ENCODE measurements around the gene CHST11. TPM values are rescaled to one million over a fixed set of nuclear protein-coding genes. Genes with fewer than 3 reads are reported as not detected.

The CHST11 gene
- total RNA-seq, 1 experiment from 2014 or later: 6.7 TPM

DNA sequence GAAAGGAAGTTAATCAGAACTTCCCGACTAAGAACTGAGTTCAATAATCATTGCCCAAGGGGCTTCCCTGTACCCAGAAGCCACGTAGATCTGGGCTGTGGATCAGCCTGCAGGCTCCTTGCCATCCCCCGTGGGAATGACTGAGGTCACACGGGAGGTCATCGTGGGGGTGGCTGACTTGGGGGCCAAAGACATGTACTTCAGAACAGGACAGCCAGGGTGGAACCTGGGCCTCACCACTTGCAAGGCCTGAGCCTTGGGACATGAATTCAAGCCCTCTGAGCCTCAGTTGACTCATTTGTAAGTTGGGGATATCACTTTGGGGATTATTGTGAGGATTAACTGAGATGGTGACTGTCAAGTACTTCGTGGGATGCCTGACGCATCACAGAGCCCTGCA, 280.4 kb downstream of the CHST11 start:
- Histone ChIP-seq H3K23me2 (ENCODE audit: insufficient read length, low read depth, low read length, poor library complexity, severe bottlenecking) (no peaks in the 10 kb centered on the region), H4K20me1 (ENCODE audit: control insufficient read depth, insufficient read depth, insufficient read length) (no peaks in the 10 kb centered on the region)

More for the DNA sequence above, 280.4 kb downstream of the CHST11 start:
- H3K9ac ChIP-seq (ENCODE audit: extremely low read depth, insufficient read length, low read length): no peak overlapping the region
- TF ChIP-seq, protein P1, sequence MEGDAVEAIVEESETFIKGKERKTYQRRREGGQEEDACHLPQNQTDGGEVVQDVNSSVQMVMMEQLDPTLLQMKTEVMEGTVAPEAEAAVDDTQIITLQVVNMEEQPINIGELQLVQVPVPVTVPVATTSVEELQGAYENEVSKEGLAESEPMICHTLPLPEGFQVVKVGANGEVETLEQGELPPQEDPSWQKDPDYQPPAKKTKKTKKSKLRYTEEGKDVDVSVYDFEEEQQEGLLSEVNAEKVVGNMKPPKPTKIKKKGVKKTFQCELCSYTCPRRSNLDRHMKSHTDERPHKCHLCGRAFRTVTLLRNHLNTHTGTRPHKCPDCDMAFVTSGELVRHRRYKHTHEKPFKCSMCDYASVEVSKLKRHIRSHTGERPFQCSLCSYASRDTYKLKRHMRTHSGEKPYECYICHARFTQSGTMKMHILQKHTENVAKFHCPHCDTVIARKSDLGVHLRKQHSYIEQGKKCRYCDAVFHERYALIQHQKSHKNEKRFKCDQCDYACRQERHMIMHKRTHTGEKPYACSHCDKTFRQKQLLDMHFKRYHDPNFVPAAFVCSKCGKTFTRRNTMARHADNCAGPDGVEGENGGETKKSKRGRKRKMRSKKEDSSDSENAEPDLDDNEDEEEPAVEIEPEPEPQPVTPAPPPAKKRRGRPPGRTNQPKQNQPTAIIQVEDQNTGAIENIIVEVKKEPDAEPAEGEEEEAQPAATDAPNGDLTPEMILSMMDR (conservative IDR thresholded peaks at IDR 0.05): no peak
- no peak overlapping the region for H3T11ph ChIP-seq (ENCODE audit: low read length)
- no peaks in the 10 kb centered on the region; the same call in 1 of the 2 replicates for H3K4me1 ChIP-seq (ENCODE audit: insufficient read depth, low read length)
- H3K79me1 ChIP-seq (ENCODE audit: insufficient read depth, low read depth, low read length, poor library complexity, severe bottlenecking): no peaks in the 10 kb centered on the region
- H3K18ac ChIP-seq (ENCODE audit: insufficient read length, low read depth, low read length): no peak overlapping the region
- H3K9me3 Mint-ChIP-seq: no peaks in the 10 kb centered on the region; a peak in 1 of 5 replicates
- H3K27me3 ChIP-seq (ENCODE audit: insufficient read depth, low read length): no peaks in the 10 kb centered on the region
- H4K8ac ChIP-seq (replicated peaks; ENCODE audit: insufficient read length, low read depth, low read length): no peak overlapping the region
- no peak overlapping the region for H3K27ac ChIP-seq (ENCODE audit: insufficient read length, low read depth, low read length)
- no CpG with 5 or more reads among the region's 7 CpGs for WGBS (ENCODE audit: extremely low coverage, insufficient read length, low lambda C conversion rate)
- no peaks in the 10 kb centered on the region for H3K36me3 Mint-ChIP-seq (ENCODE audit: insufficient read depth in 1 of 3, low read depth in 3 of 3)
- H2BK20ac ChIP-seq (ENCODE audit: low read depth, low read length, poor library complexity, severe bottlenecking): no peak overlapping the region
- no peak overlapping the region for H2BK120ac ChIP-seq (ENCODE audit: low read depth, low read length, poor library complexity, severe bottlenecking)
- no peak overlapping the region for H3K23ac ChIP-seq (ENCODE audit: insufficient read length, low read depth, low read length)
- H2BK5ac ChIP-seq (ENCODE audit: insufficient read length, low read length): no peak overlapping the region
- H2BK15ac ChIP-seq (ENCODE audit: low read depth, low read length): no peak overlapping the region
- H3K4ac ChIP-seq (ENCODE audit: low read depth, low read length): no peak overlapping the region
- H3K27me3 Mint-ChIP-seq (ENCODE audit: low read depth): no peaks in the 10 kb centered on the region; the same call in 1 of the 2 replicates
- no peak overlapping the region for H3K4me3 Mint-ChIP-seq
- no peak overlapping the region for H3K4me2 ChIP-seq (ENCODE audit: insufficient read depth, insufficient read length, low read length)
- H4K91ac ChIP-seq (ENCODE audit: insufficient read length, low read depth, low read length): no peak overlapping the region
- no peak overlapping the region for H2AFZ ChIP-seq (ENCODE audit: low read length)
- no peak overlapping the region for H2AK5ac ChIP-seq (ENCODE audit: insufficient read length, low read length)
- no peak overlapping the region for H3K14ac ChIP-seq (ENCODE audit: insufficient read depth, low read length)
- no peaks in the 10 kb centered on the region for H3K9me3 ChIP-seq (ENCODE audit: control insufficient read depth, low read depth, low read length)
- no peak for DNase-seq
- H4K5ac ChIP-seq (ENCODE audit: insufficient read length, low read depth, low read length): no peak overlapping the region
- no peak overlapping the region for H3K56ac ChIP-seq (ENCODE audit: insufficient read length, low read depth, low read length)
- H3K27ac Mint-ChIP-seq: 0 out of 7 replicates have a peak overlapping the region, but pooled peaks of 2 of the 3 experiments have one; percentile 53 to 62
- no peak overlapping the region for H2BK12ac ChIP-seq (ENCODE audit: insufficient read length, low read depth, low read length)
- no peaks in the 10 kb centered on the region for H3K79me2 ChIP-seq (ENCODE audit: insufficient read depth, low read length)
- peaks cover 23 to 34% of the 10 kb centered on the region in 2 experiments for H3K4me1 Mint-ChIP-seq
